Bronchial epithelial cell (primary cell): ENCODE results near the gene AUP1. TPM values are rescaled to one million over a fixed set of nuclear protein-coding genes. Genes with fewer than 3 reads are reported as not detected.

ENCODE experiments used
- DNase-seq: peaks from one replicate; pipeline ENCODE4 v3.0.0-alpha.2; 2010; ENCODE audit warnings: low read depth
- FAIRE-seq: peaks from 2 replicates; lab custom pipeline; 2011; peaks lifted over from hg19 to GRCh38; lab: Jason Lieb, UNC
- H3K27me3 ChIP-seq: 2 replicates; pipeline ENCODE4 v1.5.1; 2011; ENCODE audit warnings: low read length; ENCODE audit not compliant: control insufficient read depth, insufficient read depth
- H3K36me3 ChIP-seq: 2 replicates; pipeline ENCODE4 v1.5.1; 2011; ENCODE audit warnings: low read length; ENCODE audit not compliant: control insufficient read depth, insufficient read depth
- H3K4me3 ChIP-seq: 2 replicates; pipeline ENCODE4 v1.5.1; 2011; ENCODE audit warnings: mild to moderate bottlenecking, low read depth, low read length, control low read depth
- CTCF ChIP-seq: IDR thresholded peaks from 2 replicates; pipeline ENCODE4 v1.5.1; 2011; ENCODE audit warnings: mild to moderate bottlenecking, moderate library complexity, low read length, control low read depth, inconsistent platforms; ENCODE audit not compliant: insufficient read depth, severe bottlenecking
- total RNA-seq: library from RNA; depleted of rRNA; stranded (reverse); fragments of >200 nt; gene quantifications from 2 replicates; pipeline ENCODE4 v1.2.1, GENCODE V29; 2014

Gene AUP1
- total RNA-seq, 1 donor from 2014 or later, result 198 TPM

- no peak overlapping the region for H3K4me3 ChIP-seq
- FAIRE-seq, result no peak
- no peak for DNase-seq
- no peak for TF ChIP-seq CTCF
- no peaks in the 10 kb centered on the region for H3K36me3 ChIP-seq
- H3K27me3 ChIP-seq, result no peaks in the 10 kb centered on the region
These were observed 45.8 kb upstream of the AUP1 start for GRCh38 chr2:74575320-74575719.

GRCh38 chr2:74573747-74574562 lies 44.4 kb upstream of the AUP1 start:
- DNase-seq (peak; percentile 80), FAIRE-seq (no peak)
- Histone ChIP-seq H3K36me3 (no peaks in the 10 kb centered on the region), H3K27me3 (no peaks in the 10 kb centered on the region), H3K4me3 (no peak overlapping the region)
- TF ChIP-seq CTCF, result no peak

GRCh38 chr2:74572178-74572925 lies 42.8 kb upstream of the AUP1 start:
- TF ChIP-seq CTCF, result no peak
- FAIRE-seq (no peak), DNase-seq (no peak)
- Histone ChIP-seq H3K36me3 (no peaks in the 10 kb centered on the region), H3K4me3 (no peak overlapping the region), H3K27me3 (no peaks in the 10 kb centered on the region)

GRCh38 chr2:74571058-74571457 lies 41.6 kb upstream of the AUP1 start:
- no peak overlapping the region for H3K4me3 ChIP-seq
- H3K27me3 ChIP-seq, result no peaks in the 10 kb centered on the region
- FAIRE-seq (no peak), DNase-seq (no peak)
- no peak for TF ChIP-seq CTCF
- no peaks in the 10 kb centered on the region for H3K36me3 ChIP-seq

- no peak for FAIRE-seq
- H3K36me3 ChIP-seq, result no peaks in the 10 kb centered on the region
- no peak for TF ChIP-seq CTCF
These were observed 40.2 kb upstream of the AUP1 start for GRCh38 chr2:74569686-74570085.

More at GRCh38 chr2:74569686-74570085, 40.2 kb upstream of the AUP1 start:
- no peaks in the 10 kb centered on the region for H3K27me3 ChIP-seq
- DNase-seq, result no peak
- H3K4me3 ChIP-seq, result no peak overlapping the region
